Aorta (tissue), 5 donors: ENCODE data around the gene RALGAPA1. TPM values are rescaled to one million over a fixed set of nuclear protein-coding genes. Genes with fewer than 3 reads are reported as not detected.
A peak's percentile ranks its signal among the peaks of the same experiment; 100 is the strongest.
"Not testable (repeated sequence)": the region's sequence is repeated elsewhere in the genome, so short reads cannot be mapped to it uniquely, and the experiment has no call there.

Source experiments
- ATAC-seq: fragments of 200-7000 bp; cut with Tn5 transposase; one replicate; pipeline ENCODE4 v1.9.1; 2022; ENCODE audit warnings: moderate library complexity; ENCODE audit not compliant: low FRiP score
- DNase-seq, 2 donors: peaks; one replicate each; pipeline ENCODE4 v3.0.0-alpha.2; 2020
- H3K27ac ChIP-seq, 2 donors: one replicate each; pipeline ENCODE4 v1.5.1; 2013; ENCODE audit warnings: low read length in 2 of 2, mild to moderate bottlenecking in 2 of 2, moderate library complexity in 2 of 2, control low read depth in 1 of 2, inconsistent platforms in 1 of 2, low read depth in 1 of 2
- H3K27me3 ChIP-seq, 2 donors: one replicate each; pipeline ENCODE4 v1.6.1; 2013; ENCODE audit warnings: control low read depth in 1 of 2, low read length in 1 of 2, mild to moderate bottlenecking in 1 of 2, moderate library complexity in 1 of 2; ENCODE audit not compliant: insufficient read depth in 2 of 2, control insufficient read depth in 1 of 2
- H3K36me3 ChIP-seq, 2 donors: one replicate each; pipeline ENCODE4 v1.6.1; 2013; ENCODE audit warnings: control low read depth in 1 of 2, low read length in 1 of 2, mild to moderate bottlenecking in 1 of 2; ENCODE audit not compliant: insufficient read depth in 2 of 2, control insufficient read depth in 1 of 2
- H3K4me1 ChIP-seq, 2 donors: one replicate each; pipeline ENCODE4 v1.6.1; 2013; ENCODE audit warnings: low read length in 2 of 2, control low read depth in 1 of 2, mild to moderate bottlenecking in 1 of 2, moderate library complexity in 1 of 2; ENCODE audit not compliant: insufficient read depth in 2 of 2, control insufficient read depth in 1 of 2
- H3K4me3 ChIP-seq, 2 donors: one replicate each; pipeline ENCODE4 v1.5.1; 2013; ENCODE audit warnings: low read length in 2 of 2, control low read depth in 1 of 2, mild to moderate bottlenecking in 1 of 2
- H3K9me3 ChIP-seq: one replicate; pipeline ENCODE4 v1.6.1; 2013; ENCODE audit warnings: mild to moderate bottlenecking, low read length; ENCODE audit not compliant: control insufficient read depth
- WGBS, 2 donors: extraction: QIAGEN DNeasy Blood & Tissue Kit; methylation state at CpG; one replicate each; pipeline ENCODE4 v1.1.7; 2013; 5-methylcytosine and 5-hydroxymethylcytosine counted together
- intact Hi-C, 2 donors: fragments of 100-400 bp; cut with DNase I; formaldehyde crosslinking; loops; one replicate each; pipeline versions ENCODE4 v1.14.2 to v1.15.0; 2022
- polyA plus RNA-seq, 2 donors: library from polyadenylated mRNA; stranded (reverse); fragments of 200-250 nt; gene quantifications; one replicate each; pipeline ENCODE4 v1.2.3, GENCODE V29; 2013
- total RNA-seq, 2 donors: library from RNA; stranded (reverse); fragmentation: NEBNext Ultra II Directional; extraction: Animal tissue kit (Norgen Biotek cat#: 25700); gene quantifications; one replicate each; pipeline ENCODE4 v1.2.1, GENCODE V29; 2021
- donor health status: healthy with polysubstance abuse.
- donor health status: Bipolar disorder and iron deficiency.
- donor health status: DM: no; HTN: no; CAD: no.
- donor health status: DM: no; HTN: no; CAD: no.
- donor health status: DM: yes; HTN: yes; CAD: no.

Gene RALGAPA1
- total and polyA plus RNA-seq, 4 donors, result 5.1 to 91.0 (median 56.2) TPM

DNA sequence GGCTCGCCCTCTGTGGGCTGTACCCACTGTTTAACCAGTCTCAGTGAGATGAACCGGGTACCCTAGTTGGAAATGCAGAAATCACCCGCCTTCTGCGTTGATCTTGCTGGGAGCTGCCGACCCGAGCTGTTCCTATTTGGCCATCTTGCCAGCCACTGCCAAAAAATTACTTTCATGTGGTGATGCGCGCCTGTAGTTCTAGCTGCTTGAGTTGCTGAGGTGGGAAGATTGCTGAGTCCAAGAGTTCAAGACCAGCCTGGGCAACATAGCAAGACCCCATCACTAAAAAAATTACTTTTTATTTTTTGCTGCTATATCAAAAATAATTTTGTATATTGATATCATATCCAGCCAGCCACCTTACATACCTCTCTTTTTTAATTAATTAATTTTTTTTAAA is 35.4 kb upstream of the RALGAPA1 start:
- ATAC-seq (no peak), DNase-seq (no peak)
- H3K9me3 ChIP-seq, result no peaks in the 10 kb centered on the region
- no peaks in the 10 kb centered on the region for H3K27me3 ChIP-seq
- intact Hi-C loops, result no loop called here
- no peaks in the 10 kb centered on the region for H3K4me1 ChIP-seq
- no peak overlapping the region for H3K4me3 ChIP-seq
- peaks cover 0 to 2% of the 10 kb centered on the region in 2 donors for H3K36me3 ChIP-seq
- 97 to 99% methylated on average over 8 of the region's 8 CpGs for WGBS, 2 donors
- no peak overlapping the region for H3K27ac ChIP-seq

- ATAC-seq, intact Hi-C loops, H3K4me1 ChIP-seq, DNase-seq, H3K27ac ChIP-seq, H3K9me3 ChIP-seq, H3K36me3 ChIP-seq, H3K4me3 ChIP-seq, H3K27me3 ChIP-seq: not testable (repeated sequence)
- WGBS, 2 donors, result 98 to 100% methylated on average over 2 of the region's 2 CpGs
Measured at GRCh38 chr14:35842245-35842644, 33.1 kb upstream of the RALGAPA1 start.

DNA sequence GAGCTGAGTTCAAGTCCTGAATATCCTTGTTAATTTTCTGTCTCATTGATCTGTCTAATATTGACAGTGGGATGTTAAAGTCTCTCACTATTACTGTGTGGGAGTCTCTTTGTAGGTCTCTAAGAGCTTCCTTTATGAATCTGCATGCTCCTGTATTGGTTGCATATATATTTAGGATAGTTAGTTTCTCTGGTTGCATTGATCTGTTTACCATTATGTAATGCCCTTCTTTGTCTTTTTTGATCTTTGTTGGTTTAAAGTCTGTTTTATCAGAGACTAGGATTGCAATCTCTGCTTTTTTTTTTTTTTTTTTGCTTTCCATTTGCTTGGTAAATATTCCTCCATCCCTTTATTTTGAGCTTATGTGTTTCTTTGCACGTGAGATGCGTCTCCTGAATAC is 32.6 kb upstream of the RALGAPA1 start:
- ATAC-seq, intact Hi-C loops, H3K27ac ChIP-seq, DNase-seq, H3K9me3 ChIP-seq, H3K27me3 ChIP-seq, H3K36me3 ChIP-seq, H3K4me1 ChIP-seq, H3K4me3 ChIP-seq: not testable (repeated sequence)
- 98% methylated on average over 2 of the region's 2 CpGs for WGBS, 2 donors

DNA sequence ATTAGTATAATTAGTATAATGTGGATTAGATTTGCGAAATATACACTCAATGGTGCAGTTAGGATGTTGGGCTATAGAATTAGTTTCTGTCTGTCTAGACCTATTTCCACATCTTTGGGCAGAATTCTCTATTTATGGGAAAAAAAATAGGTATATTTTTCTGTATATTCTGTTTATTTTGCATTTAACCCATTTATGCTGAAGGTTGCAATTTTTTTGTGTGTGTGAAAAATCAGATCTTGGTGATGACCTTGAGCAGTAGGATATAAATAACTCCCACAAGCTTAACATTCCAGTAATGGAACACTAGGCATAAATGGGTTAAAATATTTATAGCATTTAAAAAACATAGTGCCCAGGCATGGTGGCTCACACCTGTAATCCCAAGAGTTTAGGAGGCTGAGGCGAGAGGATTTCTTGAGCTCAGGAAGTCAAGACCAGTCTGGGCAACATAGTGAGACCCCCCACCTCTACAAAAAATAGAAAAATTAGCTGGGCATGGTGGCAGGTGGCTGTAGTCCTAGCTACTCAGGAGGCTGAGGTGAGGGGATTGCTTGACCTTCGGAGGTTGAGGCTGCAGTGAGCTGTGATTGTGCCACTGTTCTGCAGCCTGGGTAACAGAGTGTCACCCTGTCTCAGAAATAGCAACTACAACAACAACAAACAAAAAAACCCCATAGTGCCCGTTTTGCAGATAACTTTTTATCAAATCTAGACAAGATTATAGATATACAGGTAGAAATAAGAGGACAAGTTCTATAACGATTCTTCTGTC is 26.3 kb upstream of the RALGAPA1 start:
- intact Hi-C loops, result no loop called here
- no peak overlapping the region for H3K27ac ChIP-seq
- DNase-seq (no peak), ATAC-seq (no peak)
- H3K4me3 ChIP-seq, result no peak overlapping the region
- no peaks in the 10 kb centered on the region for H3K27me3 ChIP-seq
- no peaks in the 10 kb centered on the region for H3K9me3 ChIP-seq
- no peaks in the 10 kb centered on the region for H3K4me1 ChIP-seq
- H3K36me3 ChIP-seq, result no peaks in the 10 kb centered on the region
- 83 to 87% methylated on average over 5 of the region's 5 CpGs for WGBS, 2 donors

GRCh38 chr14:35829449-35829848 is 20.4 kb upstream of the RALGAPA1 start:
- intact Hi-C loops, result loop anchor here in 1 of 2 donors (5.0 kb wide), 1 partner anchor 38 kb away; no protein-coding TSS in a partner anchor
- no peaks in the 10 kb centered on the region for H3K4me1 ChIP-seq
- no peak for ATAC-seq
- H3K9me3 ChIP-seq, result no peaks in the 10 kb centered on the region
- no peaks in the 10 kb centered on the region for H3K36me3 ChIP-seq
- no peak overlapping the region for H3K4me3 ChIP-seq
- 5 to 19% methylated on average over 1 of the region's 1 CpG for WGBS, 2 donors
- H3K27me3 ChIP-seq, result no peaks in the 10 kb centered on the region
- DNase-seq, result no peak
- no peak overlapping the region for H3K27ac ChIP-seq

GRCh38 chr14:35827678-35828472 is 18.8 kb upstream of the RALGAPA1 start:
- WGBS, 2 donors, result 93% methylated on average over 11 of the region's 11 CpGs
- Histone ChIP-seq H3K4me3 (no peak overlapping the region), H3K36me3 (no peaks in the 10 kb centered on the region), H3K27me3 (no peaks in the 10 kb centered on the region), H3K4me1 (no peaks in the 10 kb centered on the region), H3K27ac (no peak overlapping the region), H3K9me3 (no peaks in the 10 kb centered on the region)
- intact Hi-C loops, result loop anchor here in 1 of 2 donors (5.0 kb wide), 1 partner anchor 39 kb away; no protein-coding TSS in a partner anchor
- ATAC-seq (no peak), DNase-seq (no peak)

DNA sequence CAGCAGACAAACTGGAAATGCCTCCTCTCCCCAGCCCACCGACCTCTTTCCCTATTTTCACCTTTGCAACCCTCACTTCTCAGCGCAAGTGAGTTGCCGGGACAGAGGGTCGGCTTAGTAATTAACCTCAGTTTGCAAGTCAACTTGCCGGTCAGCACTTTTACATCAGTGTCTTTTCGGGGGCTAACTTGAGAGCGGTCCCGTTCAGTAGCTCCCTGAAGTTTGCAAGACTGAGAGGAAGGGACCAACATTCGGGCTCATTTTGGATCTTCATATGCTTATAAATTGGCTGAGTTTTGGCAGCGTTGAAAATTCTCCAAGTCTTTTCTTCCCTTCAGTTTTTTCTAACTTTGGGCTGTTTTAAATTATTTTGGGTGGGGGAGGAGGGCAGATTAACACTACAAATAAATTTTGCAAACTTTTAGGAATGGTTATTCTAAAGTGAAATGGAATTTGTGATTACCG is 17.9 kb upstream of the RALGAPA1 start:
- Histone ChIP-seq H3K4me3 (peak overlapping the region; percentile 44 to 78), H3K4me1 (no peaks in the 10 kb centered on the region), H3K27ac (peak overlapping the region in 1 of 2 donors; percentile 62), H3K27me3 (no peaks in the 10 kb centered on the region), H3K9me3 (no peaks in the 10 kb centered on the region), H3K36me3 (no peaks in the 10 kb centered on the region)
- ATAC-seq, result no peak
- WGBS, 2 donors, result 2% methylated on average over 11 of the region's 11 CpGs
- DNase-seq, result no peak
- intact Hi-C loops, result loop anchor here in 1 of 2 donors (5.0 kb wide), 1 partner anchor 40 kb away; no protein-coding TSS in a partner anchor

DNA sequence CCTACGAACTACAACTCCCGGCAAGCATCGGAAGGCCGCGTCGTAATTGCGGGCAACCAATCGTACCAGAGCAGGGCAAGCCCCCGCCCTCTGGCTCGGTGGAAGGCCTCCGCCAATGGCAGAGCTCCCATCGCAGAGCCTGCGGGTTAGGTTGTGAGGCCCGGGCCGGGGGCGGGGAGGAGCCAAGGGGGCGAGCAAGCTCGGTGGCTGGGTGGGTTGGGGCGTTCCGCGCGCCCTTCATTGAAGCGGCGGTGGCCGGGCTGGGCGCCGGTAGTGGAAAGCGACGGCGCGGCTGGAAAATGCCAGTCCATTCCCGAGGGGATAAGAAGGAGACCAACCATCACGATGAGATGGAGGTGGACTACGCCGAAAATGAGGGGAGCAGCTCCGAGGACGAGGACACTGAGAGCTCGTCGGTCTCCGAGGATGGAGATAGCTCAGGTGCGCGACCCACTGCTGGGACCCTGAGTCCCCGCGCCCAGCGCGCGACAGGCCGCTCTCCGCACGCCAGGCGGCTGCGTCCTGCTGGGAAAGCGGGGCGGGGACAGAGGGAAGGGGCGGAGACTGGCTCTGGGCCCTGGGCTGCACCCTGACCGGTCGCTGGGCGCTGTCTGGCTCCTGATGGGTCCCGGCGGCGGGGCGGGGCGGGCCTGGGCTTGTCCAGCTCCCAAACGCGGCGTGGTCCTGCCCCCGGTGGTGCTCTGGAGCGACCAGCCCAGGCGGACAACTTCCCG is 17.3 kb upstream of the RALGAPA1 start, which contains the start of gene BRMS1L:
Gene BRMS1L (plus strand): TSS at position 121 of the 734 bp plus-strand sequence. CDS start 179 bp downstream, at position 300.
- 0 to 1% methylated on average over 65 to 70 of the region's 70 CpGs for WGBS, 2 donors
- Histone ChIP-seq H3K9me3 (no peaks in the 10 kb centered on the region), H3K27me3 (no peaks in the 10 kb centered on the region), H3K27ac (peak within 1 kb of the TSS; percentile 64 to 90), H3K36me3 (no peaks in the 10 kb centered on the region), H3K4me3 (peak within 1 kb of the TSS; percentile 48 to 78), H3K4me1 (no peaks in the 10 kb centered on the region)
- DNase-seq (peak; percentile 99), ATAC-seq (peak; percentile 100)
- intact Hi-C loops, result loop anchor here in 1 of 2 donors (5.0 kb wide), 1 partner anchor 41 kb away; no protein-coding TSS in a partner anchor
